Suprapubic skin (tissue), 4 donors: Measurements from ENCODE around the gene ATP6V0E1. TPM values are rescaled to one million over a fixed set of nuclear protein-coding genes. Genes with fewer than 3 reads are reported as not detected.

Source experiments
- DNase-seq, 2 donors: peaks; one replicate each; pipeline ENCODE4 v3.0.0-alpha.2; 2019; ENCODE audit warnings: low spot score in 2 of 2
- H3K27ac ChIP-seq: fragments of 200-600 bp; sonication (generic); one replicate; pipeline ENCODE4 v1.5.1; 2019
- H3K27me3 ChIP-seq: fragments of 200-600 bp; sonication (generic); one replicate; pipeline ENCODE4 v1.5.1; 2019
- H3K36me3 ChIP-seq: fragments of 200-600 bp; sonication (generic); one replicate; pipeline ENCODE4 v1.5.1; 2019
- H3K4me1 ChIP-seq: fragments of 200-600 bp; sonication (generic); one replicate; pipeline ENCODE4 v1.5.1; 2019
- H3K4me3 ChIP-seq: fragments of 200-600 bp; sonication (generic); one replicate; pipeline ENCODE4 v1.5.1; 2019; ENCODE audit warnings: mild to moderate bottlenecking
- H3K9me3 ChIP-seq: fragments of 200-600 bp; sonication (generic); one replicate; pipeline ENCODE4 v1.5.1; 2019
- CTCF ChIP-seq, 2 donors: fragments of 200-600 bp in 1 of 2; fragments of 450-650 bp in 1 of 2; sonication (generic) in 1 of 2; IDR thresholded peaks; one replicate each; pipeline ENCODE4 v1.5.1; 2016 to 2019; ENCODE audit warnings: antibody characterized with exemption in 2 of 2, mild to moderate bottlenecking in 1 of 2, moderate library complexity in 1 of 2
- EP300 ChIP-seq: sonication (generic); formaldehyde crosslinking; IDR thresholded peaks from one replicate; pipeline ENCODE4 v1.6.1; 2017; ENCODE audit warnings: antibody characterized with exemption
- POLR2A ChIP-seq, 2 donors: fragments of 450-650 bp; IDR thresholded peaks; one replicate each; pipeline ENCODE4 v1.6.1; 2017; ENCODE audit warnings: antibody characterized with exemption in 2 of 2, mild to moderate bottlenecking in 2 of 2, moderate library complexity in 2 of 2
- POLR2AphosphoS5 ChIP-seq, 3 donors: sonication (generic); formaldehyde crosslinking; IDR thresholded peaks; one replicate each; pipeline ENCODE4 v1.6.1; 2017; ENCODE audit warnings: antibody characterized with exemption in 3 of 3
- WGBS: methylation state at CpG from one replicate; pipeline ENCODE4 v1.1.5; 2018; 5-methylcytosine and 5-hydroxymethylcytosine counted together
- total RNA-seq, 4 donors: library from RNA; depleted of rRNA; stranded (reverse); fragments of >200 nt; gene quantifications; one replicate each; pipeline ENCODE4 v1.1.0, GENCODE V29; 2016

ATP6V0E1 gene
- total RNA-seq, 4 donors from 2014 or later = 73.7 to 91.3 (median 82.1) TPM

DNA sequence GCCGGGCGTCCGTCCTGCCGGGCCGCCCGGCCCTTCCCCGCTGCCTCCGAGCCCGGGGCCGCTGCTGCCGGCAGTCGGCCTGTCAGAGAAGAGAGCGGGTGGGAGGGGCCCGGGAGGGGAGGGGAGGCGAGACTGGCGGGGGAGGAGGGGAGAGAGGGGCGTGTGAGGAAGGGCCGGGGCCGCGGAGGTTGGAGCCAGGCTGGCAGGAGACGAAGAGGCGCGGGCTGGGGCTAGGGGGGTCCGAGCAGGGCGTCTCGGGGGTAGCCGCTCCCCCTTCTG, 73.2 kb downstream of the ATP6V0E1 start:
- WGBS = 0% methylated on average over 7 of the region's 27 CpGs
- H3K4me3 ChIP-seq = peak overlapping the region; percentile 100
- H3K36me3 ChIP-seq = no peaks in the 10 kb centered on the region
- H3K27ac ChIP-seq = peak overlapping the region; percentile 100
- peaks cover 29% of the 10 kb centered on the region for H3K4me1 ChIP-seq
- no peak for DNase-seq
- TF ChIP-seq EP300 = no peak
- no peak for TF ChIP-seq CTCF (IDR thresholded peaks at IDR 0.05)
- no peak for TF ChIP-seq POLR2AphosphoS5 (IDR thresholded peaks at IDR 0.05)
- TF ChIP-seq POLR2A (IDR thresholded peaks at IDR 0.05) = no peak
- H3K9me3 ChIP-seq = no peaks in the 10 kb centered on the region
- no peaks in the 10 kb centered on the region for H3K27me3 ChIP-seq

DNA sequence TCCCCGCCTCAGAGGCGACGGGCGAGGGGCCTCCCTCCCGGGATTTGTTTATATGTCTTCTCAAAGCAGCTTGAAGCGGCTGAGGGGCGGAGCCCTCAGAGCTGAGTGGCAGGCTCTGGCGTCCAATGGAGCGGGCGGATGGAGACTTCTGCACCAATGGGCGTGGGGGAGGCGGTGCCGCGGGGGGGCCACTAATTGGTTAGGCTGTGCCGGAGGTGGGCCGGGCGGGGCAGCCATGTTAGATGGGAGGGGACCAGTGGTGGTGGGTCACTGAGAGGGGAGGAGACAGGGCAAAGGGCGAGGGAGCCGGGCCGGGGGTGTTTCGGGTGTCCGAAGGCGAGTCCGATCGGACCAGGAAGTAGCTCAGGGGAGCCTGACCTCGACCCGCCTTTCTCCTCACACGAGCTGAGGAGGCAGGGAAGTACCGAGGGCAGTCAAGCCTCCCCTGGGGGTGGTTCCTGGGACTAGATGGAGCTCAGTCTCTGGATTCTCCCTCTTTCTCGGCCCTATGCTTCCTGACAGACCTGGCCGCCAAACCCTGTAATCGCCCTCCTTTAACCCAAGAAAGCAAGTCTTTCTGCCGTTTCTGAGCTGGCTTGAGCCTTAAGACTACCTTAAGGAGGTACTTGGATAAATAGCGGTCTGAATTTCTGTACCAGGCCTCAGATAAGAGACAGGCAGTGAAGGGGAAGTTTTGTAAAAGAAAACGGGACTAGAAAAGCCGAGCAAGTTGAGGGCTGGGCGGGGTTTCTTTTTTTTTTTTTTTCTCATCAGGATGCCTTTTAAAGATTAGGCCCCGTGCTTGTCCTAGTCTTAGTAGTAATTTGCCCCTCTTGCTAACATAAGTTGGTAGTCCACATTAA, 73.7 kb downstream of the ATP6V0E1 start:
- H3K4me1 ChIP-seq = peaks cover 29% of the 10 kb centered on the region

DNA sequence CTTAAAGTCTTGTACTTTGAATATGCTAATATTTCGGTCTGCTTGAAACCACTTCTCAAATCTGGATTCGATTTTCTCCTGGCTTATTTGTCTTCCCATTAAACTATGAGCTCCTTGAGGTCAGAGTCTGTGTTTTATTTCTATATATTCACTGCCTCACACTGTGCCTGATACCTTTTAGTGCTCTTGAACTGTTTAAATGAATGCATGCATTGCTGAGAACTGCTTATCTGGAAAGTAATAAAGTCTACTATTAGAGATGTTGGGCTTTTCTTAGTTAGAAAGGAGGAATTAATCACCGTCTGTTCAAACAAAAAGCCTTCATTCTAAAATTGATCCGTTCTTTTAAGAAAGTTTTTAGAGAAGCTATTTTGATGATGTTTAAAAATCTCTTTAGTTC, 78.6 kb downstream of the ATP6V0E1 start:
- Histone ChIP-seq H3K27ac (no peak overlapping the region), H3K4me3 (no peak overlapping the region), H3K4me1 (peaks cover 36% of the 10 kb centered on the region), H3K36me3 (no peaks in the 10 kb centered on the region), H3K9me3 (no peaks in the 10 kb centered on the region), H3K27me3 (no peaks in the 10 kb centered on the region)
- WGBS = 81% methylated on average over 4 of the region's 4 CpGs
- TF ChIP-seq POLR2AphosphoS5 (IDR thresholded peaks at IDR 0.05) = no peak
- no peak for TF ChIP-seq CTCF (IDR thresholded peaks at IDR 0.05)
- TF ChIP-seq EP300 = no peak
- DNase-seq = no peak

More for the DNA sequence above, 73.7 kb downstream of the ATP6V0E1 start:
- Histone ChIP-seq H3K4me3 (peak overlapping the region; percentile 100), H3K27ac (peak overlapping the region; percentile 100), H3K9me3 (no peaks in the 10 kb centered on the region), H3K36me3 (no peaks in the 10 kb centered on the region), H3K27me3 (no peaks in the 10 kb centered on the region)
- 0% methylated on average over 25 of the region's 38 CpGs for WGBS
- DNase-seq = peak; percentile 100
- no peak for TF ChIP-seq EP300
- TF ChIP-seq POLR2AphosphoS5 (IDR thresholded peaks at IDR 0.05) = peak in 1 of 3 donors; percentile 2

DNA sequence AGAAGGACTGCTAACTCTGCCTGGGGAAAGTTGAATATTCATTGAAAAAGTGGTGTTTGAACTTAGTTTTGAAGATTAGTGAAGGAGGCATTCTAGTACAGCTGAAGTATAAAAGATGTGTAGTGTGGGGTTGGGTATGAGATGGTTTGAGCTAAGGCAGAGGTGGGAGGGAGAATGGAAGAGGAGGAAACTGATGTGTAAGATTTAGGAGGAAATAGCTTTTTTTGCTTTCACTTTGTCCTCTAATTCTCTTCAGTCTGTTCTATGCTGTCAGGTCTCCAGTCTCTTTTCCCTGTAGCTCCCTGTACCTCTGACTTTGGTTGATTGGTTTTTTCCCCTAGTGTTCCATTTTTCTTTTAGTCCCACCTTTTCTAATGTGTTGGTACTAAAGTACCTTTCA, 81.6 kb downstream of the ATP6V0E1 start:
- H3K4me1 ChIP-seq = peaks cover 19% of the 10 kb centered on the region
- no peak overlapping the region for H3K27ac ChIP-seq
- H3K4me3 ChIP-seq = no peak overlapping the region
- TF ChIP-seq EP300 (no peak), POLR2AphosphoS5 (IDR thresholded peaks at IDR 0.05) (no peak), POLR2A (IDR thresholded peaks at IDR 0.05) (no peak), CTCF (IDR thresholded peaks at IDR 0.05) (no peak)
- no peaks in the 10 kb centered on the region for H3K27me3 ChIP-seq
- no peaks in the 10 kb centered on the region for H3K36me3 ChIP-seq
- DNase-seq = no peak
- no peaks in the 10 kb centered on the region for H3K9me3 ChIP-seq

DNA sequence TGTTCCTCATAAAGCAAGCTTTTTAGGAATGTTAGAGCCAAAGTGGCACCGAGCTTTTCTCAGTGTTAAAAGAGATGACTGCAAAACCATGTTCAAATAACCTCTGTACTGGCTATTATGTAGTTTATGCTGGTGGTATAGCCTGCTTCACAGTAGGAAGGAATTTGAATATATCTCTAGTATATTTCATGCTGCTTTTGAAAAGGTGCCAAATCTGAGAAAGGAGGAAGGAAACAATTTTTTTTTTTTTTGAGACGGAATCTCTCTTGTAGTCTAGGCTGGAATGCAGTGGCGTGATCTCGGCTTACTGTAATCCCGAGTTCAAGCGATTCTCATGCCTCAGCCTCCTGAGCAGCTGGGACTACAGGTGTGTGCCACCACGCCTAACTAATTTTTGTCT, 86.1 kb downstream of the ATP6V0E1 start:
- H3K4me1 ChIP-seq = peaks cover 16% of the 10 kb centered on the region
- H3K36me3 ChIP-seq = no peaks in the 10 kb centered on the region
- 69% methylated on average over 7 of the region's 7 CpGs for WGBS
- no peaks in the 10 kb centered on the region for H3K9me3 ChIP-seq
- TF ChIP-seq POLR2A (IDR thresholded peaks at IDR 0.05) = no peak
- TF ChIP-seq CTCF (IDR thresholded peaks at IDR 0.05) = no peak
- no peak for TF ChIP-seq EP300
- no peak for TF ChIP-seq POLR2AphosphoS5 (IDR thresholded peaks at IDR 0.05)
- no peak overlapping the region for H3K4me3 ChIP-seq
- no peak overlapping the region for H3K27ac ChIP-seq
- no peaks in the 10 kb centered on the region for H3K27me3 ChIP-seq
- no peak for DNase-seq
